ENCODE measurements around the gene OR8A1.
"Not testable (repeated sequence)": the region's sequence is repeated elsewhere in the genome, so short reads cannot be mapped to it uniquely, and the experiment has no call there.

Gene OR8A1

GRCh38 chr11:124602193-124602592, 32.4 kb downstream of the OR8A1 start:
- TF ChIP-seq CTCF (IDR thresholded peaks at IDR 0.05), result no peak
- Histone ChIP-seq H3K27ac (no peak overlapping the region), H3K4me3 (no peak overlapping the region)
- no peak for DNase-seq (ENCODE audit: low spot score)

- not testable (repeated sequence) for H3K27ac ChIP-seq; DNase-seq (ENCODE audit: low spot score); H3K4me3 ChIP-seq
Measured at GRCh38 chr11:124602723-124603122, 32.9 kb downstream of the OR8A1 start.

- no peak for TF ChIP-seq CTCF (IDR thresholded peaks at IDR 0.05)
- Histone ChIP-seq H3K27ac (no peak overlapping the region), H3K4me3 (no peak overlapping the region)
- DNase-seq (ENCODE audit: low spot score), result no peak
Measured at GRCh38 chr11:124605719-124606118, 35.9 kb downstream of the OR8A1 start.

- DNase-seq (ENCODE audit: low spot score), result no peak
- H3K27ac ChIP-seq, result no peak overlapping the region
- no peak overlapping the region for H3K4me3 ChIP-seq
- no peak for TF ChIP-seq CTCF (IDR thresholded peaks at IDR 0.05)
Measured at GRCh38 chr11:124608147-124608546, 38.4 kb downstream of the OR8A1 start.

- no peak for DNase-seq (ENCODE audit: low spot score)
- Histone ChIP-seq H3K4me3 (no peak overlapping the region), H3K27ac (no peak overlapping the region)
- no peak for TF ChIP-seq CTCF (IDR thresholded peaks at IDR 0.05)
Measured at GRCh38 chr11:124610295-124610694, 40.5 kb downstream of the OR8A1 start.

GRCh38 chr11:124611064-124611463, 41.3 kb downstream of the OR8A1 start, which contains the start of gene PANX3:
Gene PANX3 (plus strand): TSS chr11:124611428. CDS start chr11:124611557, 129 bp downstream.
- DNase-seq (ENCODE audit: low spot score), result no peak
- TF ChIP-seq CTCF (IDR thresholded peaks at IDR 0.05), result no peak
- no peak within 1 kb of the TSS for H3K27ac ChIP-seq
- H3K4me3 ChIP-seq, result no peak within 1 kb of the TSS

- H3K4me3 ChIP-seq, result no peak overlapping the region
- no peak for TF ChIP-seq CTCF (IDR thresholded peaks at IDR 0.05)
- H3K27ac ChIP-seq, result no peak overlapping the region
- DNase-seq (ENCODE audit: low spot score), result no peak
Measured at GRCh38 chr11:124612045-124612444, 42.2 kb downstream of the OR8A1 start.
